ENCODE measurements around the gene DCTPP1.
"Not testable (repeated sequence)": the region's sequence is repeated elsewhere in the genome, so short reads cannot be mapped to it uniquely, and the experiment has no call there.

The DCTPP1 gene

DNA sequence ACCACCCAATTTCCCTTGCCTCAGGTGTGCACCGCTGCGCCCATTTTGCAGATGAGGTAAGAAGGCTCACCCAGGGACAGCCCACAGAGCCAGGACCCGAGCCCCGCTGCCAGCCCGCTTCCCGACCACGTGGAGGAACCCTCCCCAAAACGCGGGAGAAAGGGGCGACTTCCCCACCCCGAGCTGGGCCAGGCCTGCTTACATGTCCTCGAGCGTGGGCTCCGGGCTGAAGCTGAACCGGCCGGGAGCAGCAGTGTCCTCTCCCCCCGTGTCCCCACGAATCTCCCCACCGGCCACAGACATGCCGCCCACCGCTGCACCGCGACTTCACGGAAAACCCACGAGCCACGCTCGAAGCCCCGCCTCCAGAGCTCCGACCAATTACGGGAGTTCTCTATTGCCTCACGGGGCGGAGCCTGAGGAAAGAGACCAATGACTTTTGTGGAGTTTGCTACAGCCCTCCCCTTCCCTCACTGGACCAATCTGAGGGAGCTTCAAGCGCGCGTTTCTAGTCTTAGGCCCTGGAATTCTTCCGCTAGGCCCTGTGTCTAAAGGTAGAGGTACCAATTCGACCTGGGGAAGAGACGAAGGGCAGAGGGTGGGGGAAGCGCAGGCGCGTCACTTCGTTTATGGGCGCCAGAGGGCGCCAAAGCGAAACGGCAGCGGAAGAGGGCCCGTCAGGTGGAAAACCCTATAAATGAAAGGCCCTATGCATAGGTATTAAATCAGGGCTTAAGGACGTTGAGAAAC, at the start of gene DCTPP1:
DCTPP1 (minus strand) TSS at position 353 of the 750 bp plus-strand sequence; CDS start at position 303, 50 bp downstream.
- peak; percentile 95 for DNase-seq (ENCODE audit: low read depth)

DNA sequence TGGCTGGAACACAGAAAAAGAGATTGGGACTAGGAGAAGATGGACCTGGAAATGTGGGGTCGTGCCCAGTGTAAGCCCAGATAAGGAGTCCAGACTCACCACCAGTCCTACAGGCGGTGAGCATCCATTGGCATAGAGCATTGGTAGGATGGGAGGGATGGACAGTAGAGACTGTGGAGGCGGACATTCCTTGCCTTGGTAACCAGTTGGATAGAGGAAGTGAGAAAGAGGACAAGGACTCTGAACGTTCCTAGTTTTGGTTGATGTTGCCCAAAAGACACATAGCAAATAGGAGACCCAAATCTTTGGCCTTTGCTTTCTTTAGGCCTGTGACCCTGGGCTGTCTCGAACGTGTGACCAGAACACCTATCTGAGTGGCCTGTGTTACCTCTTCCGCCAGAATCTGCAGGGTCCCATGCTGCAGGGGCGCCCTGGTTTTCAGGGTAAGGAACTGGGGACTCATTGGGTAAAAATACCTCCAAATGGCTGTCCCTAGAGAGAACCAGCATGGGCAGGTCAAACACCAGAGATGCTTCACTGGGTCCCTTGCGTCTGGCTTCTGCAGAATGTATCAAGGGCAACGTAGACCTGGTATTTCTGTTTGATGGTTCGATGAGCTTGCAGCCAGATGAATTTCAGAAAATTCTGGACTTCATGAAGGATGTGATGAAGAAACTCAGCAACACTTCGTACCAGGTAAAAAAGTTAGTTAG, 49.1 kb upstream of the DCTPP1 start:
- DNase-seq (ENCODE audit: low read depth): no peak

- not testable (repeated sequence) for DNase-seq (ENCODE audit: low read depth)
These were observed 47.9 kb upstream of the DCTPP1 start for GRCh38 chr16:30477773-30478172.

GRCh38 chr16:30476991-30477390, 47.2 kb upstream of the DCTPP1 start:
- DNase-seq (ENCODE audit: low read depth): no peak

GRCh38 chr16:30474684-30475083, 44.9 kb upstream of the DCTPP1 start:
- DNase-seq (ENCODE audit: low read depth): no peak

- DNase-seq (ENCODE audit: low read depth): no peak
These were observed 44.2 kb upstream of the DCTPP1 start for GRCh38 chr16:30474074-30474452.

DNA sequence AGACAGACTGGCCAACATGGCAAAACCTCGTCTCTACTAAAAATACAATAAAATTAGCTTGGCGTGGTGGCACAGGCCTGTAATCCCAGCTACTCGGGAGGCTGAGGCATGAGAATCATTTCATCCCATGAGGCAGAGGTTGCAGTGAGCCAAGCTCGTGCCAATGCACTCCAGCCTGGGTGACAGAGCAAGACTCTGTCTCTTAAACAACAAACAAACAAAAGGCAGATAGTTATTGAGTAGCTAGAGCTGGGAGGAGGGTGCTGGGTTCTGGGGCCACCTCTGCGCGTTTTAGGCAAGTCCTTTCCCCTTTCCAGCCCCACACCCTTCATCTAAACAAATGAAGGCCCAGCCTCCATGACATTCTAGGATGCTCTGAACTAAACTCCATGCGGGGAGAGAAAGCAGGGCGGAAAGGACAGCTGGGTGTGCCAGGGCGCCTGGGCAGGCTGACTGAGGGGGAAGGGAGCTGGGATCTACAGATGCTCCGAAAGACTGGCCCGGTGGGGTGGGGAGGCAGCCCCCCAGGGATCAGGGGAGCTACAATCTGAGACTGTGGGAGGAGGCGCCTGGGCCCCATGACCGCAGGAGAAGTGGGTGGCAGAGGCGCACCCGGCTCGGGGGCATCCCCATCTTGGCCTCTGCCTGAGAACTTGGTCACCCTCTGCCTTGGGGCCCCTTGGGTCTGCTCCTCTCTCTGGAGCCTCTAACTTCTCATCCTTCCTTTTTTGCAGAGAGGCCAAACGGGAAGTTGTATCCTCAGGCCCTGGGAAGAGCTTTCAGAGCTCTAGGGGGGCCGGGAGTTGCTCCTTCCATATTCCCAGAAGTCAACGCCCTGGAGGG, 43.6 kb upstream of the DCTPP1 start:
- DNase-seq (ENCODE audit: low read depth): no peak

DNA sequence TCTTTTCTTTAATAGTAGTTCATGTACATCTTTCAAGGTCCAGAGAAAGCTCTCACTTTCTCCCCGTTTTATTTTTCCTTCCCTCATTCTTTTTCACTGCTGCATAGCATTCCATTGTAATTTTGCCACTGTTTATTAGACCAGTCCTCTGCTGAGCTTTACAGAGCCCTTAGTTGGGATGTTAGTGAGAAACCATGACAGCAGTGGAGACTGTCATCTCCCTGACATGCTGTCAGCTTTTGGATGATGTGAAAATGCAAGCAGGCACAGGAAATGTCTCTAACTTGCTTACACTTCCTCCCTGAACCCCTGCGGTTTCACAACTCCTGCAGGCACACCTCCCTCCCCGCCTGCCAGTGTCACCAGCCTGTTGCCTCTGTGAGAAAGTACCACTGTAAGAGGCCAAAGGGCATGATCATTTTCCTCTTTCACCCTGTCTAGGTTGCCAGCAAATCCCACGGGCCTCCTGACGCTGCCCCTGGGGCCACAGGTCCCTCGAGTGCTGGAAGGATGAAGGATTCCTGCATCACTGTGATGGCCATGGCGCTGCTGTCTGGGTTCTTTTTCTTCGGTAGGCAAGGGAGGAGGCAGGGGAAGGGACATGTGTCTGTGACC, 42.6 kb upstream of the DCTPP1 start, which contains the start of gene ITGAL:
ITGAL (plus strand) TSS at position 415 of the 615 bp plus-strand sequence; CDS start at position 511, 96 bp downstream.
- no peak for DNase-seq (ENCODE audit: low read depth)

DNA sequence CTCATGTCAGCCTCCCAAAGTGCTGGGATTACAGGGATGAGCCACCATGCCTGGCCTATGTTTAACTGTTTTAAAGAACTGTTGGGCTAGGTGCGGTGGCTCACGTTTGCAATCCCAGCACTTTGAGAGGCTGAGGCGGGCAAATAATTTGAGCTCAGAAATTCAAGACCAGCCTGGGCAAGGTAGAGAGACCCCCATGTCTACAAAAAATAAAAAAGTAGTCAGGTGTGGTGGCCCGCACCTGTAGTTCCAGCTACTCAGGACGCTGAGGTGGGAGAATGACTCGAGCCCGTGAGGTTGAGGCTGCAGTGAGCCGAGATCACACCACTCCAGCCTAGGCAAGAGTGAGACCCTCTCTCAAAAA, 40.8 kb upstream of the DCTPP1 start:
- no peak for DNase-seq (ENCODE audit: low read depth)

- DNase-seq (ENCODE audit: low read depth): no peak
These were observed 40.3 kb upstream of the DCTPP1 start for GRCh38 chr16:30470170-30470512.

DNA sequence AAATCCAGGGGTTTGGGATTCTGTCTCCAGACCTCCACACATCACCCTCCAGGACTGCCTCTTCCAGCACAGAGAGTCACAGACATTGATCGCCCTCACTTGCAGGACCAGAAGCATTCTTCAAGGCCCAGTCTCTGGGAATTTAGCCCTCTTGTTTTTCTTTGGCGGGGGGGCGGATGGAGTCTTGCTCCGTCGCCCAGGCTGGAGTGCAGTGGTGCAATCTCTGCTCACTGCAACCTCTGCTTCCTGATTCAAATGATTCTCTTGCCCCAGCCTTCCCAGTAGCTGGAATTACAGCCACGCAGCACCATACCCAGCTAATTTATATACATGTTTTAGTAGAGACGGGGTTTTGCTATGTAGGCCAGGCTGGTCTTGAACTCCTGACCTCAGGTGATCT, 34.2 kb upstream of the DCTPP1 start:
- DNase-seq (ENCODE audit: low read depth): no peak

- not testable (repeated sequence) for DNase-seq (ENCODE audit: low read depth)
These were observed 31.6 kb upstream of the DCTPP1 start for GRCh38 chr16:30461426-30461825.

- DNase-seq (ENCODE audit: low read depth): no peak
These were observed 29.6 kb upstream of the DCTPP1 start for GRCh38 chr16:30459456-30459855.

DNA sequence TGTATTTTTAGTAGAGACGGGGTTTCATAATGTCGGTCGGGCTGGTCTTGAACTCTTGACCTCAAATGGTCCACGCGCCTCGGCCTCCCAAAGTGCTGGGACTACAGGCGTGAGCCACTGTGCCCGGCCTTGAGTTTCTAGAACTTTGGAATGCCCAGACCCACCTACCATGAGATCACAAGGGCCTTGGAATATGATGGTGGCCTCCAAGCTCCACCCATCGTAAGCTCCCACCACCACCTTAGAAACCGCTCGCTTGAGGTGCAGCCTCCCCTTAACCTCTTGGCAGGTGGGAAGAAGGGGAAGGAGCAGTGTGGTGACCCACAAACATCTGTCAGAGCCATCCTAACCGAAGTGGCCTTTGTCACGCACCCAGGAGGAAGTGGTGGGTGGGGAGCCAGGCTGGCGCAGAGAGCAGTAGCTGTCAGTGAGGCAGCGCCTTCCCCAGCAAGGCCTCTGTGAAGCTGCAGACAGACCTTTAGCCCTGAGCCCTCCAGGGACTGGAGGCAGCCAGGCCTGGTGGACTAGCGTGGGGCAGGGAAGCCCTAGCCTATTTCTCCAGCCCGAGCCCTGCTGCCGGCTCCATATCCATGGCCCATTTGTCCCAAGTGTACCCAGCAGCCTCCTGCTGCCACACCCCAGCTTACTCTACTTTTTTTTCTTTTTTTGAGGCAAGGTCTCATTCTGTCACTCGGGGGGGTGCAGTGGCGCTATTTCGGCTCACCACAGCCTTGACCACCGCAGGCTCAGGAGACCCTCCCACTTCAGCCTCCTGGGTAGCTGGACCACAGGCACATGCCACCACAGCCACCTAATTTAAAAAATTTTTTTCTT, 28.9 kb upstream of the DCTPP1 start:
- no peak for DNase-seq (ENCODE audit: low read depth)

DNA sequence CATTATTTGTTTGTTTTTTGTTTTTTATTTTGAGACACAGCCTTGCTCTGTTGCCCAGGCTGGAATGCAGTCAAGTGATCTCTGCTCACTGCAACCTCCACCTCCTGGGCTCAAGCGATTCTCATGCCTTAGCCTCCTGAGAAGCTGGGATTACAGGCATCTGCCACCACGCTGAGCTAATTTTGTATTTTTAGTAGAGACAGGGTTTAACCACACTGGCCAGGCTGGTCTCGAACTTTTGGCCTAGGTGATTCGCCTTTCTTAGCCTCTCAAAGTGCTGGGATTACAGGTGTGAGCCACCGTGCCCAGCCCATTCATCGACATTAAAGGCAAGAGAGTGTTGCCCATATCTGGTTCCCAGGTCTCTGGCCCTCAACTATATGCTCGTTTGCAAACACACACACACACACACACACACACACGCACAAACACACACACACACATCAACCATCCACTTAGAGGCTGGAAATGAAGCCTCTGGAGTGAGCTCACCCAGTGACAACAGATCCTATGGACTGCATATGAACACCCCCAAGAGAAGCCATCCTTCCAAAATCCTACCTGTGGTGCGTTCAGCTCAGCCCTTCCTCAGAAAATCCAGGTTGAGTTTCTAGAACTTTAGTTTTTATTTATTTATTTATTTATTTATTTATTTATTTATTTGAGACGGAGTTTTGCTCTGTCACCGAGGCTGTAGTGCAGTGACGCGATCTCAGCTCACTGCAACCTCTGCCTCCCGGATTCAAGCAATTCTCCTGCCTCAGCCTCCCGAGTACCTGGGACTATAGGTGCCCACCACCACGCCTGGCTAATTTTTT, 28.1 kb upstream of the DCTPP1 start:
- no peak for DNase-seq (ENCODE audit: low read depth)

DNA sequence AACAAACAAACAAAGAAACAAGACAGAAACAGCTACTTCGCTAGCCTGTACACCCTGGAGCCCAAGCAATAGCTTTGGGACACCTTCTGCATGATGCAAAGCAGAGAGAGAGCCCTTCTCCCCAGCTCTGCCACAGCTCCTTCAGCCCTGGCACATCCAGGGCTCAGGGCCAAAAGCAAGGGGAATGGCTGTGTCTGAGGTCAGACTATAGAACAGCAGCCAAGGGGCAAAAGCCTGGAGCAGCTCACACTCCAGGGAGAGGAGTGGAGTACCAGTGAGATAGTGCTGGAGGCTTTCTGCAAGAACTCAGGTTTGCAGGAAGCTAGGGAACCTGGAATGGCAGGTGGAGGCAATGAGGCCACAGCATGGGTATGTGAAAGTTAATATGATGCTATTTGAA, 27.4 kb upstream of the DCTPP1 start:
- no peak for DNase-seq (ENCODE audit: low read depth)

GRCh38 chr16:30456302-30456701, 26.5 kb upstream of the DCTPP1 start:
- DNase-seq (ENCODE audit: low read depth): no peak

- not testable (repeated sequence) for DNase-seq (ENCODE audit: low read depth)
These were observed 23.1 kb upstream of the DCTPP1 start for GRCh38 chr16:30452709-30453580.

DNA sequence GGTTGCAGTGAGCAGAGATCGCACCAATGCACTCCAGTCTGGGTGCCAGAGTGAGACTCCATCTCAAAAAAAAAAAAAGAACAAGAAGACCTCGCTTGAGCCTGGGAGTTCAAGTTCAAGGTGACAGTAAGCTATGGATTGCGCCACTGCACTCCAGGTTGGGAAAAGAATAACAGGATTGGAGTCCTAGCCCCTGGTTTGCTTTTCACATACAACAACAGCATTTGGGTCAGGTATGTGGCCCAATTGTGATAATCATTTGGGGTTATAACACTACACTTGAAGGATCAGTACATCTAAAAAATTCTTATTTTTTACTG, 19.2 kb upstream of the DCTPP1 start:
- DNase-seq (ENCODE audit: low read depth): no peak

Data from non-pigmented ciliary epithelial cell (primary cell).